DND-41 (cell line): Measurements from ENCODE around the gene GRM4.

Source experiments
- ATAC-seq: fragments of 200-7000 bp; cut with Tn5 transposase; 3 replicates; pipeline ENCODE4 v1.9.1; 2021; ENCODE audit warnings: low read depth; ENCODE audit not compliant: insufficient read depth
- DNase-seq: peaks from one replicate; pipeline ENCODE4 v3.0.0-alpha.2; 2020
- H2AFZ ChIP-seq: 2 replicates; pipeline ENCODE4 v1.6.0; 2012; ENCODE audit warnings: low read depth, low read length
- H3K27ac ChIP-seq: 2 replicates; pipeline ENCODE4 v1.5.1; 2012; ENCODE audit warnings: low read length, inconsistent platforms
- H3K27me3 ChIP-seq: fragments of 200-600 bp; sonication (generic); 2 replicates; pipeline ENCODE4 v1.6.0; 2012; ENCODE audit warnings: low read length, mild to moderate bottlenecking, inconsistent platforms; ENCODE audit not compliant: insufficient read depth, poor library complexity
- H3K36me3 ChIP-seq: 2 replicates; pipeline ENCODE4 v1.5.1; 2012; ENCODE audit warnings: low read length, inconsistent platforms; ENCODE audit not compliant: insufficient read depth
- H3K4me1 ChIP-seq: 2 replicates; pipeline ENCODE4 v1.5.1; 2012; ENCODE audit warnings: mild to moderate bottlenecking, low read length; ENCODE audit not compliant: insufficient read depth
- H3K4me2 ChIP-seq: 2 replicates; pipeline ENCODE4 v1.6.0; 2012; ENCODE audit warnings: mild to moderate bottlenecking, moderate library complexity, low read length, inconsistent platforms; ENCODE audit not compliant: insufficient read depth
- H3K4me3 ChIP-seq, 2 experiments: fragments of 200-600 bp in 1 of 2; shearing (Covaris generic) in 1 of 2; 2 replicates each; pipeline ENCODE4 v1.5.1; 2012 to 2016; ENCODE audit warnings: inconsistent platforms in 2 of 2, low read length in 2 of 2, mild to moderate bottlenecking in 2 of 2, low read depth in 1 of 2, moderate library complexity in 1 of 2
- H3K79me2 ChIP-seq: 2 replicates; pipeline ENCODE4 v1.6.0; 2012; ENCODE audit warnings: low read length, inconsistent platforms; ENCODE audit not compliant: insufficient read depth
- H3K9ac ChIP-seq: 2 replicates; pipeline ENCODE4 v1.6.0; 2012; ENCODE audit warnings: low read depth, mild to moderate bottlenecking, inconsistent platforms, low read length, moderate library complexity
- H3K9me3 ChIP-seq: 2 replicates; pipeline ENCODE4 v1.5.1; 2012; ENCODE audit warnings: low read length, moderate library complexity, mild to moderate bottlenecking, inconsistent platforms; ENCODE audit not compliant: insufficient read depth, severe bottlenecking
- H4K20me1 ChIP-seq: 2 replicates; pipeline ENCODE4 v1.6.0; 2012; ENCODE audit warnings: low read length; ENCODE audit not compliant: insufficient read depth
- CTCF ChIP-seq: IDR thresholded peaks from 2 replicates; pipeline ENCODE4 v1.5.1; 2012; ENCODE audit warnings: borderline replicate concordance, low read length, moderate library complexity, mild to moderate bottlenecking; ENCODE audit not compliant: poor library complexity, severe bottlenecking; ENCODE audit errors: extremely low read depth
- EZH2 ChIP-seq: IDR thresholded peaks from 3 replicates; pipeline ENCODE4 v1.6.1; 2012; ENCODE audit warnings: borderline replicate concordance, low read depth, mild to moderate bottlenecking, moderate library complexity, low read length, inconsistent platforms; ENCODE audit not compliant: severe bottlenecking

The GRM4 gene

GRCh38 chr6:34005901-34006531 lies 139.9 kb downstream of the GRM4 start:
- Histone ChIP-seq H4K20me1 (no peaks in the 10 kb centered on the region), H3K27me3 (peaks cover 3% of the 10 kb centered on the region), H3K27ac (no peak overlapping the region), H3K9me3 (no peaks in the 10 kb centered on the region), H3K9ac (no peak overlapping the region), H3K4me3 (no peak overlapping the region), H2AFZ (no peak overlapping the region), H3K36me3 (no peaks in the 10 kb centered on the region), H3K79me2 (no peaks in the 10 kb centered on the region), H3K4me1 (no peaks in the 10 kb centered on the region), H3K4me2 (no peak overlapping the region)
- ATAC-seq, result no peak
- TF ChIP-seq EZH2 (no peak), CTCF (no peak)
- no peak for DNase-seq

GRCh38 chr6:34004706-34005105 lies 141.2 kb downstream of the GRM4 start:
- H4K20me1 ChIP-seq, result no peaks in the 10 kb centered on the region
- ATAC-seq (no peak), DNase-seq (no peak)
- H3K79me2 ChIP-seq, result no peaks in the 10 kb centered on the region
- no peak overlapping the region for H2AFZ ChIP-seq
- no peaks in the 10 kb centered on the region for H3K9me3 ChIP-seq
- H3K36me3 ChIP-seq, result no peaks in the 10 kb centered on the region
- H3K4me1 ChIP-seq, result no peaks in the 10 kb centered on the region
- no peak overlapping the region for H3K4me3 ChIP-seq
- no peak overlapping the region for H3K4me2 ChIP-seq
- H3K9ac ChIP-seq, result no peak overlapping the region
- H3K27me3 ChIP-seq, result no peaks in the 10 kb centered on the region
- no peak overlapping the region for H3K27ac ChIP-seq
- TF ChIP-seq EZH2, result no peak
- no peak for TF ChIP-seq CTCF

- H3K4me1 ChIP-seq, result no peaks in the 10 kb centered on the region
- H3K27ac ChIP-seq, result no peak overlapping the region
- no peak for TF ChIP-seq CTCF
- no peak for TF ChIP-seq EZH2
- H4K20me1 ChIP-seq, result no peaks in the 10 kb centered on the region
- DNase-seq (no peak), ATAC-seq (no peak)
- no peaks in the 10 kb centered on the region for H3K36me3 ChIP-seq
- no peak overlapping the region for H3K9ac ChIP-seq
- H3K27me3 ChIP-seq, result no peaks in the 10 kb centered on the region
- no peak overlapping the region for H2AFZ ChIP-seq
- no peak overlapping the region for H3K4me3 ChIP-seq
- no peaks in the 10 kb centered on the region for H3K9me3 ChIP-seq
- H3K79me2 ChIP-seq, result no peaks in the 10 kb centered on the region
- H3K4me2 ChIP-seq, result no peak overlapping the region
Observed at GRCh38 chr6:34003962-34004361, 141.9 kb downstream of the GRM4 start.
